ENCODE results near the gene PLEKHJ1.
"Not testable (repeated sequence)": the region's sequence is repeated elsewhere in the genome, so short reads cannot be mapped to it uniquely, and the experiment has no call there.

PLEKHJ1 gene

DNA sequence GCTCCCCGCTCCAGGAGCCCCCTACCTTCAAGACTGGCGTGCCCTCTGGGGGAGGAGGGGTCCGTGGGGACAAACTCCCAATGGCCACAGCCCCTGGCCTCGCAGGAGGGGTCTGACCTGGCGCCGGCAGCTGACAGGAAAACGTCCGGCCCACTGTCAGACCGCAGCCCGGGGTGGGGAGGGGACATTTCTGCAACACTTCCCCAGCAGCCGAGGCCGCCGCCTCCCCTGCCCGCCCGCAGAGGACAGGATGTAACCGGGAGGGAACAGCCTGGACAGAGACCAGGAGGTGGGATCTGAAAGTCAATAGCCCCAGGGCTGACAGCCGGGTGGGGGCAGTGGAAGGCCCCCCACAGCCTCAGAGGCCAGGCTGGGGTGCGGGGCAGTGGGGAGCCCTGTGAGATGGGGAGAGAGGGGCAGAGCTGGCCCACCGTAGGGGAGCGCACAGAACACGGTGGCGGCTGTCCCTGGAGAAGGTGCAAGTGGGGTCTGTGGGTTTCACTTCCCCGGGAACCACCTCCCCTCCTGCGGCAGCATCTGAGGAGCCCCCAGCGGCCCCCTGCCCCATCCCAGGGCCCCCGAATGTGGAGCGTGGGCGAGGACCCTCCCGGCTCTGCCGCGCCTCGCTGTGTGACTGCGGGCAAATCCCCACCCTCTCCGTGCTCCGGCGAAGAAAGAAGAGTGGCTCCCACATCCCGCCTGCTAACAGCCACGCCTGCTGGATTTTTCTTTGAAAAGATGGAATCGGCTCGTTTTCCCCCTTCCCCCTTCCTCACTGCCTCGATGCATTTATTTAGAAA lies 46.1 kb upstream of the PLEKHJ1 start, which contains the start of gene PEAK3:
PEAK3 (minus strand) TSS at position 114 of the 800 bp plus-strand sequence. CDS start 1,244 bp downstream, outside the sequence.
- Histone ChIP-seq H3K36me3 (ENCODE audit: insufficient read depth, low read length) (no peaks in the 10 kb centered on the region), H3K4me3 (ENCODE audit: low read length, poor library complexity, severe bottlenecking) (peak within 1 kb of the TSS; percentile 74), H3K9me3 (ENCODE audit: insufficient read depth, low read depth, low read length) (no peaks in the 10 kb centered on the region), H3K27me3 (ENCODE audit: insufficient read depth, low read length, poor library complexity, severe bottlenecking) (no peaks in the 10 kb centered on the region), H3F3A (ENCODE audit: low read depth) (no peaks in the 10 kb centered on the region), H2AFZ (ENCODE audit: low read length) (peak within 1 kb of the TSS; percentile 71), H3K79me2 (ENCODE audit: insufficient read depth, low read length) (no peaks in the 10 kb centered on the region), H4K20me1 (ENCODE audit: insufficient read depth, low read length, poor library complexity, severe bottlenecking) (no peaks in the 10 kb centered on the region), H3K9me2 (replicated peaks; ENCODE audit: low read depth, low read length) (no peaks in the 10 kb centered on the region), H3K9ac (ENCODE audit: low read depth, low read length, poor library complexity, severe bottlenecking) (peak within 1 kb of the TSS; percentile 73), H3K4me1 (ENCODE audit: insufficient read depth, low read length, poor library complexity, severe bottlenecking) (peaks cover 12% of the 10 kb centered on the region), H3K4me2 (ENCODE audit: low read depth, low read length, poor library complexity, severe bottlenecking) (peak within 1 kb of the TSS; percentile 85)
- TF ChIP-seq, protein P1, sequence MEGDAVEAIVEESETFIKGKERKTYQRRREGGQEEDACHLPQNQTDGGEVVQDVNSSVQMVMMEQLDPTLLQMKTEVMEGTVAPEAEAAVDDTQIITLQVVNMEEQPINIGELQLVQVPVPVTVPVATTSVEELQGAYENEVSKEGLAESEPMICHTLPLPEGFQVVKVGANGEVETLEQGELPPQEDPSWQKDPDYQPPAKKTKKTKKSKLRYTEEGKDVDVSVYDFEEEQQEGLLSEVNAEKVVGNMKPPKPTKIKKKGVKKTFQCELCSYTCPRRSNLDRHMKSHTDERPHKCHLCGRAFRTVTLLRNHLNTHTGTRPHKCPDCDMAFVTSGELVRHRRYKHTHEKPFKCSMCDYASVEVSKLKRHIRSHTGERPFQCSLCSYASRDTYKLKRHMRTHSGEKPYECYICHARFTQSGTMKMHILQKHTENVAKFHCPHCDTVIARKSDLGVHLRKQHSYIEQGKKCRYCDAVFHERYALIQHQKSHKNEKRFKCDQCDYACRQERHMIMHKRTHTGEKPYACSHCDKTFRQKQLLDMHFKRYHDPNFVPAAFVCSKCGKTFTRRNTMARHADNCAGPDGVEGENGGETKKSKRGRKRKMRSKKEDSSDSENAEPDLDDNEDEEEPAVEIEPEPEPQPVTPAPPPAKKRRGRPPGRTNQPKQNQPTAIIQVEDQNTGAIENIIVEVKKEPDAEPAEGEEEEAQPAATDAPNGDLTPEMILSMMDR (conservative IDR thresholded peaks at IDR 0.05; ENCODE audit: low read length) = no peak
- no peak for TF ChIP-seq EZH2phosphoT487 (IDR thresholded peaks at IDR 0.05; ENCODE audit: borderline replicate concordance)

DNA sequence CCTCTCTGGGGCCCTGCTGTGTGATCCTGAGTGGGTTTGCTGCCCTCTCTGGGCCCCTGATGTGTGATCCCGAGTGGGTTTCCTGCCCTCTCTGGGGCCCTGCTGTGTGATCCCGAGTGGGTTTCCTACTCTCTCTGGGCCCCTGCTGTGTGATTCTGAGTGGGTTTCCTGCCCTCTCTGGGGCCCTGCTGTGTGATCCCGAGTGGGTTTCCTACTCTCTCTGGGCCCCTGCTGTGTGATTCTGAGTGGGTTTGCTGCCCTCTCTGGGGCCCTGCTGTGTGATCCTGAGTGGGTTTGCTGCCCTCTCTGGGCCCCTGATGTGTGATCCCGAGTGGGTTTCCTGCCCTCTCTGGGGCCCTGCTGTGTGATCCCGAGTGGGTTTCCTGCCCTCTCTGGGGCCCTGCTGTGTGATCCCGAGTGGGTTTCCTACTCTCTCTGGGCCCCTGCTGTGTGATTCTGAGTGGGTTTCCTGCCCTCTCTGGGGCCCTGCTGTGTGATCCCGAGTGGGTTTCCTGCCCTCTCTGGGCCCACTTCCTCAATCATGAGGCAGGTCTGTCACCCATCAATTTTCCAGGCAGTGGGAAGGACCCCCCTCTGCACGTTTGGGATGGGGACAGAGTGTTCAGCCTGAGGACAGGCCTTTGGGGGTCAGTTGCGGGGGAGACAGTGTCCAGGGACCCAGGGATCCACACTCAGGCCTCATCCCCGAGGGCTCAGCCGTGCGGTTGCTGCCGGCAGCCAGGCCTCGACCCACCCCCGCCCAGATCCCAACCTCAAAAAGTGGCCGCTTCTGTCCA lies 45.3 kb upstream of the PLEKHJ1 start:
- not testable (repeated sequence) for H3K36me3 ChIP-seq (ENCODE audit: insufficient read depth, low read length); H3K9me3 ChIP-seq (ENCODE audit: insufficient read depth, low read depth, low read length); H3K79me2 ChIP-seq (ENCODE audit: insufficient read depth, low read length); H4K20me1 ChIP-seq (ENCODE audit: insufficient read depth, low read length, poor library complexity, severe bottlenecking); H3K9me2 ChIP-seq (replicated peaks; ENCODE audit: low read depth, low read length); H3F3A ChIP-seq (ENCODE audit: low read depth); H3K27me3 ChIP-seq (ENCODE audit: insufficient read depth, low read length, poor library complexity, severe bottlenecking)
- Histone ChIP-seq H3K4me2 (ENCODE audit: low read depth, low read length, poor library complexity, severe bottlenecking) (peak overlapping the region; percentile 85), H3K4me1 (ENCODE audit: insufficient read depth, low read length, poor library complexity, severe bottlenecking) (peaks cover 12% of the 10 kb centered on the region), H3K9ac (ENCODE audit: low read depth, low read length, poor library complexity, severe bottlenecking) (peak overlapping the region; percentile 73), H2AFZ (ENCODE audit: low read length) (peak overlapping the region; percentile 71), H3K4me3 (ENCODE audit: low read length, poor library complexity, severe bottlenecking) (peak overlapping the region; percentile 74)

DNA sequence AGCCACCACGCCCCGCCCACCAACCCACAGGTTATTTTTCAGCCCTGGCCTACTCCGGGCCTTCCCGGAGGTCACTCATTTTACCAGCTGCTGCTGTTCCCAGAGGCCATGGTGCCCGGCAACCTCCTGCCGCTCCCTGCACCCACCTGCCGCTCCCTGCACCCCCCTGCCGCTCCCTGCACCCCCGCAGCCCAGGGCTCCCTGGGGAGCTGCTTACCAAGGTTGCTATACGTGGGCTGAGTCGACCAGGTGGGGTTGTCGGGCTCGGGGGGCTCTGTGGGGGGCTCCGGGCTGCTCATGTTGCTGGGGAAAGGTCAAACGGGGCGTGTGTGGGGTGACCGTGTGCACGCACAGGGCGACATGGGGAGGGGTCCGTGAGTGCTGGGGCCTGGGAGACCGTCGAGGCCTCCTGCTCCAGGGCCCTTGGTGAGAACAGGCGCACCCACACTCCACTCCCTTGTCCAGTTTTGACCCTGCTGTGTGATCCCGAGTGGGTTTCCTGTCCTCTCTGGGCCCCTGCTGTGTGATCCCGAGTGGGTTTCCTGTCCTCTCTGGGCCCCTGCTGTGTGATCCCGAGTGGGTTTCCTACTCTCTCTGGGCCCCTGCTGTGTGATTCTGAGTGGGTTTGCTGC lies 44.6 kb upstream of the PLEKHJ1 start:
- H4K20me1 ChIP-seq (ENCODE audit: insufficient read depth, low read length, poor library complexity, severe bottlenecking) = no peaks in the 10 kb centered on the region
- no peaks in the 10 kb centered on the region for H3F3A ChIP-seq (ENCODE audit: low read depth)
- H3K36me3 ChIP-seq (ENCODE audit: insufficient read depth, low read length) = no peaks in the 10 kb centered on the region; the same call in 1 of the 2 replicates
- no peak for TF ChIP-seq EZH2phosphoT487 (IDR thresholded peaks at IDR 0.05; ENCODE audit: borderline replicate concordance)
- TF ChIP-seq, protein P1 (conservative IDR thresholded peaks at IDR 0.05; ENCODE audit: low read length) = no peak
- no peaks in the 10 kb centered on the region for H3K27me3 ChIP-seq (ENCODE audit: insufficient read depth, low read length, poor library complexity, severe bottlenecking)
- no peak overlapping the region for H3K4me2 ChIP-seq (ENCODE audit: low read depth, low read length, poor library complexity, severe bottlenecking)
- H3K4me3 ChIP-seq (ENCODE audit: low read length, poor library complexity, severe bottlenecking) = no peak overlapping the region
- H3K4me1 ChIP-seq (ENCODE audit: insufficient read depth, low read length, poor library complexity, severe bottlenecking) = peaks cover 12% of the 10 kb centered on the region
- 0 out of 2 replicates have a peak, but pooled peaks cover 3% of the 10 kb centered on the region for H3K79me2 ChIP-seq (ENCODE audit: insufficient read depth, low read length)
- no peak overlapping the region for H2AFZ ChIP-seq (ENCODE audit: low read length)
- H3K9ac ChIP-seq (ENCODE audit: low read depth, low read length, poor library complexity, severe bottlenecking) = no peak overlapping the region
- no peaks in the 10 kb centered on the region for H3K9me3 ChIP-seq (ENCODE audit: insufficient read depth, low read depth, low read length)
- H3K9me2 ChIP-seq (replicated peaks; ENCODE audit: low read depth, low read length) = no peaks in the 10 kb centered on the region

Measured in Loucy (cell line).